Astrocyte of the cerebellum (primary cell): ENCODE data around the gene IGF2.

ENCODE experiments used
- DNase-seq: peaks from one replicate; pipeline ENCODE4 v3.0.0-alpha.2; 2011; ENCODE audit warnings: low read depth
- H3K4me3 ChIP-seq: 2 replicates; pipeline ENCODE4 v1.5.1; 2011; ENCODE audit warnings: mild to moderate bottlenecking, low read depth, low read length, moderate library complexity
- CTCF ChIP-seq: IDR thresholded peaks from 2 replicates; pipeline ENCODE4 v1.5.1; 2012; ENCODE audit warnings: low read length, low read depth, moderate library complexity, mild to moderate bottlenecking; ENCODE audit errors: missing control alignments
- in situ Hi-C: cut with HindIII; loops from 2 replicates; pipeline ENCODE4 v1.10.0; 2017; ENCODE audit warnings: low sequenced_read_pairs

IGF2 gene

DNA sequence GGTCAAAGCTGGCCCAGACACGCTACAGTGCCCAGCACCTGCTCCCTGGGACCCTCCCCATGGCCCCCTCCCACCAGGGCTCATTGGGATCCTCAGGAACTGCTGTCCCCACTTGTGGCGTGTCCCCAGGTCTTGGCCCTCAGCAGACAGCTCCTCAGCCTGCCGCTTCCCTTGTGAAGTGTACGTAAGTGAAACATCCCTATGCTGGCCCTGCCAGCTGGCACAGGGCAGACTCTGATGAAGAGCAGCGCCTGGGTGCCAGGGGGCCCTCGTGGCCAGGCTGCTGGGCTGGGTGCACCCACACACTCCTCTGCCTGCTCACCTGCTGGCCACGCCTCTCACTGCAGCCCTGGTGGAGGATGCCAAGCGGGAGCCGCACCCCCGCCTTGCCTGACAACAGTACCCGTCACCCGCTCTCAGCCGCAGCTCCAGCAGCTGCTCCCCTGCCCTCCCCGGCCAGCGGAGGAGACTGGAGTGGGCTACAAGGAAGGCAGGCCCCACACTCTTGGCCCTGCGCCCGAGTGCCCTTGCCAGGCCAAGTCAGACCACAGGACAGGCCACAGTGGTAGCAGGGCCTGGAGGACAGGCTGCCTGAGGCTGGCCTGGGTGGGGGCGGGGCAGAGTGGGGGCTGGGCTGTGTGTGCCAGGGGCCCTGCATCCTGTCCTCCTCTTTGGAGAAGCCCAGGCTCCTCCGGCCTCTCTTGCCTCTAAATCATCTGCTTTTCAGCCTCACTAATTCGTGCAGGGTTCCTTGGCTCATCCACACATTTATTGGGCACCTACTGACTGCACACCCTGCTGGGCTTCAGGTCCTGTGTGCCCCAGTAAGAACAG, 39.5 kb downstream of the IGF2 start:
- in situ Hi-C loops: loop anchor here (5.0 to 10.0 kb wide), 2 partner anchors 43 to 465 kb away; no protein-coding TSS in a partner anchor

DNA sequence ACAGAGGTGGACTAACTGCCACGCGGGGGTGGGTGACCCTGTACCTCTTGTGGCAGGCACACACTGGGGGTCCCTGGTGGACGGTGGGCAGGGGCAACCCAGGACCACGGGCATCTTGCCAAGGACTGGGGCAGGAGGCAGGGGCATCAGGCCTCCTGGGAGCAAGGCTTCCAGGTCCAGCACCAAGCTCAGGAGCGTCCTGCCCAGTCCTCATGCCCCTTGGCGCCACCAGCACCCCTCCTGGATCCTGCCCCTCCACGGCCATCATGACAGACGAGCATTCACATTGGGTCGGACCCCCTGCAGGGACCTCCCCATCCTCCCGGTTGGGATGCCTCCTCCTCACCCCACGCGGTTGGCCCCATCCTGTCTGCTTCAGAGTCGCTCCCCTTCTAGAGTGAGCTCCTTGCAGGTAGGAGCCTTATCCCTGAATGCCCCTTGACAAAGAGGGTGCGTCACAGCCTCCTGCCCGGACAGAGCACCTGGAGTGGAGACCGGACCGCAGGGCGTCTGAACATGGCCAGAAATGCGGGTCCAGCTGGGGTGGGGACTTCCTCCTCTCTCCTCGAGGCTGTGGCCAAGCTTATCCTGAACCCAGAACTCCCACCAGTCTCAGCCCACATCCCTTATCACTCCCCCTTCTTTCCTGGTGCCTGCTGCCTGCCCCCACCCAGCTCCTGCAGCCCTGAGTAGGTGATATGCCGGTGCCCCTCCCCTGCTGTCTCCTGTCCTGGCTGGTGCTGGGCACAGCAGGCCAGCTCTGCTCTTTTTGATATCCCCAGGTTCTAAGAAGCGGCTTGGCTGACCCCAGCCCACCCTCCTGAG, 40.3 kb downstream of the IGF2 start:
- DNase-seq: no peak
- no peak for TF ChIP-seq CTCF
- H3K4me3 ChIP-seq: no peak overlapping the region
- in situ Hi-C loops: loop anchor here (10.0 kb wide), 1 partner anchor 464 kb away; no protein-coding TSS in a partner anchor

More for the DNA sequence above, 39.5 kb downstream of the IGF2 start:
- no peak overlapping the region for H3K4me3 ChIP-seq
- no peak for DNase-seq
- TF ChIP-seq CTCF: no peak

DNA sequence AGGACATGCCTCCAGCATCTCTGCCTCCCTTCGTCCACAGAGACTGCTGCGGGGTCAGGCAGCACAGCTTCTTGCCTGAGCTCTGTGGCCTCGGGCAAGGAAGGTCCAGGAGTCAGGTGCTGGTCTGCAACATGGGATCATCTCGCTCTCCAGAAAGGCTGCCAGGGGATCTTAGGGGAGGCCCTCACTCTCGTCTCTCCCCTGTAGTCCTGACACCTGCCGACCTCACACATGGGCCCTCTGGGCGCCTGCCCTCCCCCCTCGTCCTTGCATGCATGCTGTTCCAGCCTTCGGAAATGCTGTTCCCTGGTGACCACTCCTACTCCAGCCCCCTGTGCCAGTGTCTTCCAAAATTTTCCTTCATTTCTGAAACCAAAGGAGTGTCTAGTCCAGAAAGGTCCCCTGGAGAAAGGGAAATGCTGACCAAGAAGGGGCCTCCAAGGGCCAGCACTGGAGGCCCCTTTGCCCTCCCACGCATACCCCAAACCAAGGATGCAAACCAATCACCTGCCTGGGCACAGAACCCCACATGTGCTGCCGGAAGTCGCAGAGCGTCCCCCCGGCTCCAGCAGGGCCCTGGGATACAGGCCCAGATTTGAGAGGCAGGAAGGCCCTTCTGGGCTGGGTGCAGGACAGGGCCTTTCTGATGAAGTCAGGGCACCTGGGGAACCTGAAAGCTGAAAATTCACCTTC, 41.0 kb downstream of the IGF2 start:
- no peak for DNase-seq
- no peak overlapping the region for H3K4me3 ChIP-seq
- TF ChIP-seq CTCF: no peak
- in situ Hi-C loops: loop anchor here (10.0 kb wide), 1 partner anchor 463 kb away; no protein-coding TSS in a partner anchor

- peak; percentile 77 for DNase-seq
- no peak overlapping the region for H3K4me3 ChIP-seq
- in situ Hi-C loops: loop anchor here (10.0 kb wide), 1 partner anchor 463 kb away; no protein-coding TSS in a partner anchor
- no peak for TF ChIP-seq CTCF
Observed at GRCh38 chr11:2097356-2097997, 41.7 kb downstream of the IGF2 start.

- no peak overlapping the region for H3K4me3 ChIP-seq
Observed at GRCh38 chr11:2096919-2097301, 42.3 kb downstream of the IGF2 start.

More at GRCh38 chr11:2096919-2097301, 42.3 kb downstream of the IGF2 start:
- in situ Hi-C loops: loop anchor here (10.0 kb wide), 1 partner anchor 462 kb away; no protein-coding TSS in a partner anchor
- no peak for DNase-seq
- TF ChIP-seq CTCF: no peak
